ENCODE measurements around the gene GRWD1. TPM values are rescaled to one million over a fixed set of nuclear protein-coding genes. Genes with fewer than 3 reads are reported as not detected.
A peak's percentile ranks its signal among the peaks of the same experiment; 100 is the strongest.

Gene GRWD1
- total RNA-seq, 2 experiments from 2014 or later = 32.4 to 36.0 TPM

GRCh38 chr19:48499316-48500090 lies 53.7 kb downstream of the GRWD1 start:
- Mint-ChIP-seq H3K9me3 (no peaks in the 10 kb centered on the region), H3K27ac (no peak overlapping the region), H3K4me3 (no peak overlapping the region), H3K27me3 (ENCODE audit: low read depth) (peaks cover 16% of the 10 kb centered on the region), H3K4me1 (ENCODE audit: low read depth) (peaks cover 22% of the 10 kb centered on the region), H3K36me3 (ENCODE audit: low read depth) (no peaks in the 10 kb centered on the region)
- CTCF ChIA-PET = no interaction called here
- intact Hi-C loops (cut with micrococcal nuclease) = no loop called here
- DNase-seq = no peak

DNA sequence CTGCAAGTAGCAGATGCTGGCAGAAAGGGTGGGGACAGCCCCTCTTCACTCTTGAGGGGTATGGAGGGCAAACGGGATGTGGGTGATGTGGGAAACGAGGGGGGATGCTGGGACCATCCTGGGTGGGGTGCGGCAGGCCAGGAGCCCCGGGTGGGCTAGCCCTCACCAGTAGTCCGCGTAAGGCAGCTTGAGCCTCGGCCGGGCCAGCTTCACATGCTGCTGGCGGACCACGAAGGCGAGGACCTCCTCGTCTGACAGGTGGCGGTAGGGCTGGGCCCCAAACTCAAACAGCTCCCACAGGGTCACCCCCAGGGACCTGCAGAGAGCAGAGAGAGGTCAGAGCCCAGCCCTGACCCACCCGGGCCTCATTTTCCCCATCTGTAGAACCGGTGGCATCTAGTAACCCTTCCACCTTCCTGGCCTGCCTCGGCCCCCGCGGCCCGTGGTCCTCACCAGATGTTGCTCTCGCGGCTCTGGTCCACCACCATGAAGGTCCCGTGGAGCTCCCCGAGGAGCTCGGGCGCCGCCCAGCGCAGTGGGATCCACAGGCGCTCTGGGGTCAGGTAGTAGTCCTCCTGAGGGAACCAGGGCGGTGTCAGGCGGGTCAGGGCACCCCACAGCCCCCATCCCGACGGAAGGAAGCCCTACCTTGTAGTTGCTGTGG lies 55.2 kb downstream of the GRWD1 start:
- no peaks in the 10 kb centered on the region for H3K36me3 Mint-ChIP-seq (ENCODE audit: low read depth)
- peaks cover 7% of the 10 kb centered on the region for H3K27me3 Mint-ChIP-seq (ENCODE audit: low read depth)
- intact Hi-C loops (cut with micrococcal nuclease) = no loop called here

GRCh38 chr19:48501494-48502349 lies 55.9 kb downstream of the GRWD1 start:
- Mint-ChIP-seq H3K9me3 (no peaks in the 10 kb centered on the region), H3K36me3 (ENCODE audit: low read depth) (no peaks in the 10 kb centered on the region), H3K27me3 (ENCODE audit: low read depth) (peaks cover 7% of the 10 kb centered on the region), H3K27ac (peak overlapping the region; percentile 80), H3K4me3 (peak overlapping the region; percentile 74), H3K4me1 (ENCODE audit: low read depth) (peaks cover 22% of the 10 kb centered on the region)
- peak; percentile 82 for DNase-seq
- CTCF ChIA-PET = interaction anchor here (0.5 to 1.7 kb wide), 4 partner anchors 12 to 121 kb away, joined by 3 to 10 read pairs (median 4); no protein-coding TSS in a partner anchor
- intact Hi-C loops (cut with micrococcal nuclease) = loop anchor here (1.0 kb wide), 1 partner anchor 8 kb away; no protein-coding TSS in a partner anchor

More for the DNA sequence above, 55.2 kb downstream of the GRWD1 start:
- Mint-ChIP-seq H3K4me1 (ENCODE audit: low read depth) (peaks cover 22% of the 10 kb centered on the region), H3K27ac (peak overlapping the region; percentile 80), H3K4me3 (peak overlapping the region; percentile 74), H3K9me3 (no peaks in the 10 kb centered on the region)
- CTCF ChIA-PET = interaction anchor here (0.7 to 1.7 kb wide), 3 partner anchors 11 to 86 kb away, joined by 3 to 10 read pairs (median 3); no protein-coding TSS in a partner anchor
- DNase-seq = no peak

GRCh38 chr19:48502350-48503018 lies 56.7 kb downstream of the GRWD1 start:
- no peak for DNase-seq
- no peaks in the 10 kb centered on the region for H3K9me3 Mint-ChIP-seq
- H3K4me3 Mint-ChIP-seq = no peak overlapping the region
- no peaks in the 10 kb centered on the region for H3K36me3 Mint-ChIP-seq (ENCODE audit: low read depth)
- intact Hi-C loops (cut with micrococcal nuclease) = loop anchor here (1.0 kb wide), 1 partner anchor 9 kb away; no protein-coding TSS in a partner anchor
- H3K27ac Mint-ChIP-seq = no peak overlapping the region
- peaks cover 19% of the 10 kb centered on the region for H3K4me1 Mint-ChIP-seq (ENCODE audit: low read depth)
- CTCF ChIA-PET = interaction anchor here (0.5 to 1.3 kb wide), 4 partner anchors 81 to 120 kb away, joined by 3 to 4 read pairs (median 4); no protein-coding TSS in a partner anchor
- peaks cover 3% of the 10 kb centered on the region for H3K27me3 Mint-ChIP-seq (ENCODE audit: low read depth)

DNA sequence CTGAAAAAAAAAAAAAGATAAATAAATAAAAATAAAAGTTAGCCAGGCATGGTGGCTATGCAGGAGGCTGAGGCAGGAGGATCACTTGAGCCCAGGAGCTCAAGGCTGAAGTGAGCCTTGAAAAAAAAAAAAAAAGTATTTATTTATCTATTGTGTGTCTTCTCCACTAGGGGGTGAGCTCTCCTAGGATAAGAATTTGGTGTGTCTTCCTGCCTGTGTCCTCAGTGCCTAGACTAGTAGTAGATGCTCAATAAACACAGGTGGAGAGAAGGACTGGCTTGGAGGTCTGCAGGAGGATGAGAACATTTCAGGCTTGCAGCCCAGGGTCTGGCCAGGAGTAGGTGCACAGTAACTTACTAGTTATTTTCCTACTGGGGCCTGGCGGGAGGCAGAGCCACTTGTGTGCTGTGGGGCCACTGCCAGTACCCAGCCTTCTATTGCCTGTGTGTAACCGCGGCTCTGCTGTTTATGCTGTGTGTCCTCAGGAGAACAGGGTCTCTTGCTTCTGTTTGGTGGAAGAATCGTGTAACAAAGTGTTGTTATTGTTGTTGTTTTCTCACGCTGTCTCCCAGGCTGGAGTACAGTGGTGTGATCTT lies 60.5 kb downstream of the GRWD1 start:
- Mint-ChIP-seq H3K4me3 (no peak overlapping the region), H3K27me3 (ENCODE audit: low read depth) (no peaks in the 10 kb centered on the region), H3K9me3 (no peaks in the 10 kb centered on the region), H3K4me1 (ENCODE audit: low read depth) (peaks cover 17% of the 10 kb centered on the region), H3K36me3 (ENCODE audit: low read depth) (no peaks in the 10 kb centered on the region), H3K27ac (no peak overlapping the region)
- CTCF ChIA-PET = interaction anchor here (0.6 to 5.4 kb wide), 18 partner anchors 12 to 336 kb away, joined by 3 to 83 read pairs (median 4); partner anchors contain the start of genes CA11, SYNGR4 and TMEM143
- intact Hi-C loops (cut with micrococcal nuclease) = loop anchor here (1.0 to 5.0 kb wide), 3 partner anchors 78 to 331 kb away; partner anchors contain the start of gene HSD17B14
- DNase-seq = no peak

Other genes with a start within 250 kb of the GRWD1 start
- gene CARD8, start 190.1 kb upstream of the GRWD1 start, total RNA-seq = 100 to 1,000 TPM in 1 of 2 experiments, 10 to 100 TPM in 1; 99.8 to 104 TPM
- not detected for gene ZNF114, start 175.9 kb upstream of the GRWD1 start, total RNA-seq
- gene EMP3, start 120.4 kb upstream of the GRWD1 start, total RNA-seq = 100 to 1,000 TPM; 110 to 113 TPM
- gene TMEM143, start 82.0 kb upstream of the GRWD1 start, total RNA-seq = 10 to 100 TPM; 23.9 to 24.1 TPM
- under 1 TPM; 0.50 to 0.52 TPM for gene SYNGR4, start 81.6 kb upstream of the GRWD1 start, total RNA-seq
- 10 to 100 TPM; 81.5 to 83.8 TPM for gene KDELR1, start 54.4 kb upstream of the GRWD1 start, total RNA-seq
- gene GRIN2D, start 52.3 kb upstream of the GRWD1 start, total RNA-seq = under 1 TPM; 0.05 to 0.07 TPM
- 1 to 10 TPM; 1.7 to 1.8 TPM for gene KCNJ14, start 9.6 kb downstream of the GRWD1 start, total RNA-seq
- gene CYTH2, start 23.4 kb downstream of the GRWD1 start, total RNA-seq = 10 to 100 TPM; 36.7 to 38.0 TPM
- gene LMTK3, start 65.9 kb downstream of the GRWD1 start, total RNA-seq = 1 to 10 TPM; 2.3 to 2.6 TPM
- not detected for gene SULT2B1, start 106.2 kb downstream of the GRWD1 start, total RNA-seq
- gene SPACA4, start 160.8 kb downstream of the GRWD1 start, total RNA-seq = not detected
- 1 to 10 TPM; 2.0 TPM for gene FAM83E, start 169.1 kb downstream of the GRWD1 start, total RNA-seq
- 1,000 to 10,000 TPM; 2,373 to 2,473 TPM for gene RPL18, start 173.2 kb downstream of the GRWD1 start, total RNA-seq
- 10 to 100 TPM; 20.1 to 20.6 TPM for gene SPHK2, start 173.5 kb downstream of the GRWD1 start, total RNA-seq
- 1 to 10 TPM; 7.8 to 9.7 TPM for gene DBP, start 191.4 kb downstream of the GRWD1 start, total RNA-seq
- 10 to 100 TPM; 12.0 to 14.9 TPM for gene CA11, start 200.2 kb downstream of the GRWD1 start, total RNA-seq
- under 1 TPM in 1 of 2 experiments, not detected in 1; 0.17 TPM for gene NTN5, start 227.0 kb downstream of the GRWD1 start, total RNA-seq
- gene FUT2, start 250.0 kb downstream of the GRWD1 start, total RNA-seq = not detected